GM20000 (cell line): ENCODE data around the gene IL1A.

Experiments used
- DNase-seq: peaks from one replicate; pipeline ENCODE4 v3.0.0; 2012; ENCODE audit warnings: low spot score
- TF ChIP-seq, protein P1 (sequence below): IDR thresholded peaks from 2 replicates; pipeline ENCODE4 v1.5.1; 2012; ENCODE audit warnings: mild to moderate bottlenecking, control low read depth; ENCODE audit errors: extremely low read depth, missing control alignments

Gene IL1A

DNA sequence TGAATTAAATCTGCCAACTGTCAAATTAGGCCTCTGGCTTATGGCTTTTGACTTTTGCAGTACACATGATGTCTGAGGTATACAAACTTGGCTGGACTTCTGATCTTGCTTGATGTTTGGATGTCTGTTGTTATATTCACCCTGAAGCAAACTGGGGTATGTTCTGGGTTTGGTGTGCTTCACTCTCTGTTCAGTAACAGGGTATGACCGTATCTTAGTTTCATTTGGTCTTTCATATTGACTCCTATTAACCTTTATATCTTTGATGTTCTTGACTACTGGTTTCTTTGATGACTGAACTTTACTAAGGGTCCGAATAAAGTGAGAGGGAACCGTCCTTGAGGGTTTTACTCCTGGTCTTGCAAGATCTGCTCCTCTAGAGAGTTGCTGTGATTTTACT, 28.1 kb downstream of the IL1A start:
- no peak for DNase-seq
- TF ChIP-seq, protein P1, sequence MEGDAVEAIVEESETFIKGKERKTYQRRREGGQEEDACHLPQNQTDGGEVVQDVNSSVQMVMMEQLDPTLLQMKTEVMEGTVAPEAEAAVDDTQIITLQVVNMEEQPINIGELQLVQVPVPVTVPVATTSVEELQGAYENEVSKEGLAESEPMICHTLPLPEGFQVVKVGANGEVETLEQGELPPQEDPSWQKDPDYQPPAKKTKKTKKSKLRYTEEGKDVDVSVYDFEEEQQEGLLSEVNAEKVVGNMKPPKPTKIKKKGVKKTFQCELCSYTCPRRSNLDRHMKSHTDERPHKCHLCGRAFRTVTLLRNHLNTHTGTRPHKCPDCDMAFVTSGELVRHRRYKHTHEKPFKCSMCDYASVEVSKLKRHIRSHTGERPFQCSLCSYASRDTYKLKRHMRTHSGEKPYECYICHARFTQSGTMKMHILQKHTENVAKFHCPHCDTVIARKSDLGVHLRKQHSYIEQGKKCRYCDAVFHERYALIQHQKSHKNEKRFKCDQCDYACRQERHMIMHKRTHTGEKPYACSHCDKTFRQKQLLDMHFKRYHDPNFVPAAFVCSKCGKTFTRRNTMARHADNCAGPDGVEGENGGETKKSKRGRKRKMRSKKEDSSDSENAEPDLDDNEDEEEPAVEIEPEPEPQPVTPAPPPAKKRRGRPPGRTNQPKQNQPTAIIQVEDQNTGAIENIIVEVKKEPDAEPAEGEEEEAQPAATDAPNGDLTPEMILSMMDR: no peak

DNA sequence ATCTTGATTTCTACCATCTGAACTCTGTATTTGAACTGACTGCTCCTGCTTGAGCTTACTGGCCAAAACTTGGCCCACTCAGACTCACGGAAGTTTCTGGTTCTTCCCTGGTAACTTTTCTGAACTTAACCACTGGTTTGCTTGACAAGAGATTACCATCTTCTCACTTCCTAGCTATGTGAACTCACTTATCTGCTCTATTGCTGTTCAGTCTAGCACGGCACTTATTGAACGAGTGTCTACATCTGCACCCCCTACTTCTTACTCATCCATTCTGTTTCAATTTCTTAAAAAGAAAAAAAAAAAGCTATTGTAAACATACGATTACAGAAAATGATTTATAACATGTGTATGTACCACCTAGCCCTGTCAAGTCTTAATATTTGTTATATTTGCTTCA, 28.8 kb downstream of the IL1A start:
- TF ChIP-seq, protein P1: no peak
- DNase-seq: no peak

DNA sequence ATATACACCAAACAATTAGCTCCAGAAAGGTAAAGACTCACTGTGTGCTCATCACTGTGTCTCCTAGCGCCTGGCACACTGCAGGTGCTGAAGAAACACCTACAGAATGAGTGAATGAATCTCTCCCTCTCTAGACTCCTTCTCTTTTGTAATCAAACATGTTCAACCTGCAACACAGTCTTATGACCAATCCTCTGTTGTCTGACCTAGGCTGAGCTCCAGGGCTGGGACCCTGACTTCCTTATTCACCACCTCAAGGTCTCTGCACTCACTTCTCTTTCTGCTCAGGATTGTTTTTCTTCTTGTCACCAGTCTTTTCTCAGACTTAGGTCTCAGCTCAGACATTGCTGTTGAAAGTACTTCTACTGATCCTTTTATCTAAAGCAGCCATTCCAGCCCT, 29.7 kb downstream of the IL1A start:
- DNase-seq: no peak
- TF ChIP-seq, protein P1: no peak

DNA sequence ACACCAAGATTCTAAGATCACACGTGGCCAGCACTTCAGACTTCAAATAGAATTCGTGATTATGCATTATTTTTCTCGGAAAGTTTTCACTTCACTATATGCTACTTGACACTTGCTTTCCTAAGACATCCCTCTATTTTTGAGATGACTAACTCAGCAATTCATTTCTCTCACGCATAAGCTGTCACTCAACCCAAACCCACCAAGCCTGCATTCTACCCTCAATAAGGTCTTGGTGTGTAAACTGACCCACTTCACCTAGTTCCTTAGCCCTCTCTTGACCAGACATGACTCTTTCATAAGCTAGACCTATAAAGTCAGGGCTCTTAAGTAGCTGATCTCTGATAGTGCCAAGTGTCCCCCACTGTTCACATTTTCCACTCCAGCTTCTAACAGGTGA, 31.6 kb downstream of the IL1A start:
- no peak for DNase-seq
- TF ChIP-seq, protein P1: no peak

DNA sequence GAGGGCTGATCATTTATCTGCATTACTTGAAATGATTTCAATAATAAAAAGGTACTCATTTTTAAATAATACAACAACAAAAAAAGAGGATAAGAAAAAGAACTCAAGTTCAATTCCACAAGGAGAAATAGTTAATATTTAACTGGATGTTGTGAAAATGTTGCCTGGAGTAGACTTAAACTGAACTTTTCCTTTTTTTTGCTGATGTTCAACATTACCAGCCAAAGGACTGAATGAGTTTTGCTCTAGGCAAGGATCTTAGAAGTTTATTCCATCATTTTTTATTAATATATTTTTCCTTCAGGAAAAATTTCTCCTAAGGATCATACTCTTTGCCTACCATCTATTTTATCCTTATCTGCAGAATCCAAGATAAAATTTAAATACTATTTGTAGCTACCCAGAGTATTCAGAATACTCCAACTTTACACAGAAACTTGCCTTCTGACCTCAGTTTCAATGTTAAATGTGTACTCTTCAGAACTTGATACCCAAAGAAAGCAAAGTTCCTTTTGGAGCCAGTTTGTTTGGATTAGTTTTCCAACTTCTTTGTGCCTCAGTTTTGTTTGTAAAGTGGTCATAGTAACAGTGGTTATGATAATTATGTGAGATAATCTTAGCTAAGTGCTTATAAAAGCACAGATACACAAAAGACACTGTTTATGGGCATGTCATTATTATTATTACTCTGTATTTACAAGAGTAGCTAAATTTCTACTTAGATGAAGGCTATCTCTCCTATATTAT, 32.7 kb downstream of the IL1A start:
- TF ChIP-seq, protein P1: no peak
- DNase-seq: no peak

DNA sequence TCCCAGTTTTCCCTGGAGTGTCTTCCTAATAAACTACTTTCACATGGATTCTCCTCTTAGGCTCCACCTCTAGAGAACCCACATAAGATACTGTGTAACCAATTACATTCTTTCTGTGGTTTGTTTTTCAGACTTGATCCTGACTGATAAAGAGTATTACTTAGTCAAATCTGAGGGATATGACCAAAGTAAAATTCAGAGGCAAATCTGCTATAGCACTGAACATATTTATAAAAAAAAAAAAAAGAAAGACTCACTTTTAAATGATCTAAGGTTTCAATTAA, 33.8 kb downstream of the IL1A start:
- TF ChIP-seq, protein P1: no peak
- no peak for DNase-seq

DNA sequence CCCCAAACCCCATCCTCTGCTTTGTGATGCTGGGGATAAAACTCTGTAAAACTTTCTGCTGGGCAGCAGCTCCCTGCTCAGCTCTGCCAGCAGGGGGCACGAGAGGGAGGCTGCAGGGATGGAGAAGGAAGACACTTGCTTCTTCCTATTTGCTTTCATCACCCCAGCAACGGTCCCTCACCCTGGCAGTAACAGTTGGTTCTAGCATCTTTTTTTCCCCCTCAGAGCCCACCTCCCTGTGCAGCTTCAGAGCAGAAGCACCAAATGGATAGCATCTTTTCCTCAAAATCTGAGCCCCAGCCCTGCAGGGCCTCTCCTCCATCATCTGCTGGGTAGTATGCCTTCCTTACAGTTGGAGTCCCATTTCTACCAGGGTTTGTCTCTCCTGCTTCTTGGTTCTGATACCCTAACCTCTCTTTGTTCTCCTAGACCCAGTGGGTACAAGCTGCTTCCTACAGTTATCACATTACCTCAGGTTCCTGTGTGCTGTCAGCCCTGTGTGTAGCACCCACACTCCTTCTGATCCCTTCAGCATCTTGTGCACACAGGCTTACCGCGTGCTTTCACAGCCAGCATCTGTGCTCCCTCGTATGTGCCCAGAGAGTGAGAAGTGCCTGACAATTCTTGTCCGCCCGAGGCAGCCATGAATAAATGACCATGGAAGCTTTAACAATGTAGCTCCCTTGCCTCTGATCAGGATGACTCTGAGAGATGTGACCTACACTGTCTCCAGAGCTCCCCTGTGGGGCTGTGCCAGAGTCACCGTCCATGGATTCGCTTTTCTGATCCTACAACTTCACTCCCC, 34.3 kb downstream of the IL1A start:
- DNase-seq: peak; percentile 72
- TF ChIP-seq, protein P1: peak; percentile 97
